Endothelial cell of umbilical vein (primary cell): ENCODE data around the gene GJA10. TPM values are rescaled to one million over a fixed set of nuclear protein-coding genes. Genes with fewer than 3 reads are reported as not detected.

ENCODE experiments used
- BruUV-seq: library from RNA; stranded (reverse); fragments of 400-500 nt; replicated peaks from 2 replicates; lab custom pipeline; 2021; lab: Mats Ljungman, UMichigan
- CTCF ChIA-PET: fragments of 300-600, 350-600 bp; sonication (Branson Sonifier 250); formaldehyde crosslinking; loops from one replicate; lab custom pipeline; 2021; ENCODE audit warnings: antibody characterized with exemption, inconsistent platforms; lab: Charles Lee
- POLR2A ChIA-PET: fragments of 300-600, 350-600 bp; sonication (Branson Sonifier 250); formaldehyde crosslinking; loops from one replicate; lab custom pipeline; 2021; ENCODE audit warnings: antibody characterized with exemption, inconsistent platforms; lab: Charles Lee
- DNase-seq: peaks from one replicate; pipeline ENCODE4 v3.0.0-alpha.2; 2011; ENCODE audit warnings: low read depth, low spot score
- FAIRE-seq: peaks from 2 replicates; lab custom pipeline; 2011; peaks lifted over from hg19 to GRCh38; lab: Jason Lieb, UNC
- H2AFZ ChIP-seq: 2 replicates; pipeline ENCODE4 v1.6.0; 2012; ENCODE audit warnings: low read depth, low read length, control low read depth, inconsistent platforms
- H3K27ac ChIP-seq: 2 replicates; pipeline ENCODE4 v1.5.1; 2011; ENCODE audit warnings: low read depth, mild to moderate bottlenecking, control low read depth, low read length, moderate library complexity; ENCODE audit not compliant: insufficient read depth
- H3K27me3 ChIP-seq, 2 experiments: 2 replicates each; pipeline versions ENCODE4 v1.6.0 to v1.6.1; 2011; ENCODE audit warnings: low read length in 2 of 2, mixed read lengths in 1 of 2; ENCODE audit not compliant: control insufficient read depth in 2 of 2, insufficient read depth in 2 of 2
- H3K36me3 ChIP-seq, 2 experiments: 2 replicates in 1 of 2; 3 replicates in 1 of 2; pipeline ENCODE4 v1.5.1; 2011; ENCODE audit warnings: low read length in 2 of 2, mild to moderate bottlenecking in 1 of 2, moderate library complexity in 1 of 2; ENCODE audit not compliant: control insufficient read depth in 2 of 2, insufficient read depth in 2 of 2; ENCODE audit errors: extremely low read depth in 1 of 2
- H3K4me1 ChIP-seq: 3 replicates; pipeline ENCODE4 v1.5.1; 2011; ENCODE audit warnings: mild to moderate bottlenecking, low read length; ENCODE audit not compliant: control insufficient read depth, insufficient read depth; ENCODE audit errors: extremely low read depth
- H3K4me2 ChIP-seq: 2 replicates; pipeline ENCODE4 v1.6.1; 2011; ENCODE audit warnings: low read length, control low read depth, mixed read lengths; ENCODE audit not compliant: insufficient read depth
- H3K4me3 ChIP-seq, 3 experiments: fragments of 200-600 bp in 1 of 3; sonication (generic), shearing (Covaris generic) in 1 of 3; replicated peaks in 1 of 3; 2 replicates each; pipeline ENCODE4 v1.5.1; 2011 to 2016; ENCODE audit warnings: control low read depth in 3 of 3, low read length in 3 of 3, mild to moderate bottlenecking in 2 of 3, inconsistent platforms in 1 of 3, low read depth in 1 of 3, moderate library complexity in 1 of 3; ENCODE audit not compliant: insufficient read depth in 1 of 3
- H3K79me2 ChIP-seq: 2 replicates; pipeline ENCODE4 v1.6.0; 2012; ENCODE audit warnings: low read length, inconsistent platforms; ENCODE audit not compliant: control insufficient read depth, insufficient read depth
- H3K9ac ChIP-seq: replicated peaks from 2 replicates; pipeline ENCODE3; 2011; ENCODE audit warnings: low read length, control low read depth; ENCODE audit not compliant: insufficient read depth; ENCODE audit errors: extremely low read depth
- H3K9me1 ChIP-seq: replicated peaks from 3 replicates; pipeline ENCODE4 v1.6.0; 2011; ENCODE audit warnings: mild to moderate bottlenecking, low read length; ENCODE audit not compliant: control insufficient read depth, insufficient read depth; ENCODE audit errors: extremely low read depth
- H3K9me3 ChIP-seq: replicated peaks from 2 replicates; pipeline ENCODE4 v1.5.1; 2012; ENCODE audit warnings: low read length, inconsistent platforms; ENCODE audit not compliant: control insufficient read depth, insufficient read depth
- H4K20me1 ChIP-seq: replicated peaks from 2 replicates; pipeline ENCODE3; 2011; ENCODE audit warnings: mild to moderate bottlenecking, low read length; ENCODE audit not compliant: control insufficient read depth, insufficient read depth; ENCODE audit errors: extremely low read depth
- EZH2 ChIP-seq: IDR thresholded peaks from 2 replicates; pipeline ENCODE4 v1.6.1; 2012; ENCODE audit warnings: borderline replicate concordance, low read depth, mild to moderate bottlenecking, moderate library complexity, low read length, inconsistent platforms; ENCODE audit not compliant: severe bottlenecking
- FOS ChIP-seq: IDR thresholded peaks from 2 replicates; pipeline ENCODE4 v1.6.1; 2011; ENCODE audit warnings: mild to moderate bottlenecking, low read length, moderate library complexity, borderline replicate concordance; ENCODE audit not compliant: insufficient read depth
- GATA2 ChIP-seq: IDR thresholded peaks from 2 replicates; pipeline ENCODE4 v1.7.0; 2011; ENCODE audit warnings: low read depth, mild to moderate bottlenecking, moderate library complexity, mixed read lengths, low read length; ENCODE audit not compliant: insufficient read length, insufficient read depth
- JUN ChIP-seq: IDR thresholded peaks from 2 replicates; pipeline ENCODE4 v1.6.1; 2011; ENCODE audit warnings: borderline replicate concordance, low read depth; ENCODE audit not compliant: insufficient read length, insufficient read depth
- MYC ChIP-seq: IDR thresholded peaks from one replicate; pipeline ENCODE4 v1.6.1; 2011; ENCODE audit warnings: mild to moderate bottlenecking, low read depth, low read length
- POLR2A ChIP-seq: IDR thresholded peaks from 2 replicates; pipeline ENCODE4 v1.6.1; 2012; ENCODE audit warnings: low read depth, mild to moderate bottlenecking, control low read depth, low read length
- POLR2AphosphoS5 ChIP-seq: IDR thresholded peaks from 2 replicates; pipeline ENCODE4 v1.6.1; 2012; ENCODE audit warnings: low read depth, mild to moderate bottlenecking, control low read depth, low read length, moderate library complexity; ENCODE audit not compliant: insufficient read depth
- dilution Hi-C: fragments of 300-500 bp; cut with MboI; formaldehyde crosslinking; loops from one replicate; pipeline ENCODE4 v1.15.0; 2019; ENCODE audit warnings: low sequenced_read_pairs; ENCODE audit not compliant: extremely low pct_ligation_motif_present
- intact Hi-C: fragments of 100-400 bp; cut with micrococcal nuclease; formaldehyde crosslinking; loops from one replicate; pipeline ENCODE4 v1.10.0; 2022
- polyA plus RNA-seq, 4 experiments: library from polyadenylated mRNA; depleted of rRNA in 3 of 4; stranded (reverse) in 3 of 4; unstranded in 1 of 4; fragments of >200 nt; gene quantifications; 2 replicates each; pipeline versions ENCODE4 v1.2.1 to v1.2.3, GENCODE V29; 2011 to 2012; ENCODE audit warnings: missing spikeins in 1 of 4
- total RNA-seq: library from RNA; stranded (reverse); gene quantifications from 2 replicates; pipeline ENCODE4 v1.2.3, GENCODE V29; 2021
- TF ChIP-seq, protein P1 (sequence below), 2 donors: IDR thresholded peaks; 1 replicate in 1 of 2; 2 replicates in 1 of 2; pipeline ENCODE4 v1.5.1; 2011; ENCODE audit warnings: low read length in 2 of 2, mild to moderate bottlenecking in 2 of 2, moderate library complexity in 2 of 2, control low read depth in 1 of 2, inconsistent platforms in 1 of 2, low read depth in 1 of 2; ENCODE audit not compliant: insufficient read depth in 1 of 2; ENCODE audit errors: extremely low read depth in 1 of 2
- TF ChIP-seq, protein P2 (sequence below): IDR thresholded peaks from 2 replicates; pipeline ENCODE4 v1.6.1; 2011; ENCODE audit not compliant: insufficient read depth, insufficient read length

GJA10 gene
- total and polyA plus RNA-seq, 2 donors (not counting 3 experiments of a cell fraction or from before 2014, with no cell fraction given): not detected

DNA sequence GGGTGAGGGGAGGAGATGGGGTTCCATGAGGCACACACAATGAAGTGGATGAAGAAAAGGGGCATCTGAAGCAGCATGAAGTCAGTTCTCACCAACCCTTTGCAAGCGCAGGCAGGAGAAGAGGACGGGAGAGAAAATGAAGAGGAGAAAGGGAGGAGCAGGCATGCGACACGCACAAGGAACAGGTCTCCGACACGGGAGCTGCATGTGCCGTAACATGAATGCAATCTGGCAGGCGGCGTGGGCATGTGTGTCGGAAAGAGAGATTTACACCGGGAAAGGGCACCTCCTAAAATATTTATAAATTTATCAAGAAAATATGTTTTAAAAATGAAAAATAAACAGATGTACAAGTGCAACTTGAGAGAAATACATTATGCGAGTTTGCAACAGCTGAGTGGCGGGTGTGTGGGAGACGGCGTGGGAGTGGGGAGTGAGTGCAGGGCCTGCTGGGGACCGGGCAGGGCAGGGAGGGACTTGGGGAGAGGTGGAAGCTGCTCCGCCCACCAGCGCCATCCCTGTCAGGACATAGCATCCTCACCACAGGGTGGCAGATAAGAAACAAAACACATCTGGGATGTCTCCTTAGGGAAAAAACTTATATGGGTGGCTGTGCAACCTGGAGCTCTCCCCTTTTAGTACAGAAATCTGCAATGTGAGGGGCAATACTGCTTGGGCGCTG, 40.6 kb downstream of the GJA10 start:
- Histone ChIP-seq H3K27ac (no peak overlapping the region), H4K20me1 (no peaks in the 10 kb centered on the region), H3K9me1 (no peaks in the 10 kb centered on the region), H3K4me3 (no peak overlapping the region), H3K27me3 (no peaks in the 10 kb centered on the region), H3K4me2 (no peak overlapping the region), H3K79me2 (no peaks in the 10 kb centered on the region), H3K36me3 (no peaks in the 10 kb centered on the region), H3K9me3 (no peaks in the 10 kb centered on the region), H3K4me1 (no peaks in the 10 kb centered on the region), H3K9ac (no peak overlapping the region), H2AFZ (no peak overlapping the region)
- CTCF ChIA-PET: interaction anchor here (0.8 kb wide), 1 partner anchor 544 kb away, joined by 3 read pairs; no protein-coding TSS in a partner anchor
- DNase-seq: no peak
- dilution Hi-C loops (no loop called here), intact Hi-C loops (no loop called here)
- BruUV-seq: no TSS peak
- POLR2A ChIA-PET: no interaction called here
- FAIRE-seq: no peak
- TF ChIP-seq POLR2A (no peak), EZH2 (no peak), FOS (no peak), GATA2 (no peak), JUN (no peak), POLR2AphosphoS5 (no peak), MYC (no peak)
- TF ChIP-seq, protein P1, sequence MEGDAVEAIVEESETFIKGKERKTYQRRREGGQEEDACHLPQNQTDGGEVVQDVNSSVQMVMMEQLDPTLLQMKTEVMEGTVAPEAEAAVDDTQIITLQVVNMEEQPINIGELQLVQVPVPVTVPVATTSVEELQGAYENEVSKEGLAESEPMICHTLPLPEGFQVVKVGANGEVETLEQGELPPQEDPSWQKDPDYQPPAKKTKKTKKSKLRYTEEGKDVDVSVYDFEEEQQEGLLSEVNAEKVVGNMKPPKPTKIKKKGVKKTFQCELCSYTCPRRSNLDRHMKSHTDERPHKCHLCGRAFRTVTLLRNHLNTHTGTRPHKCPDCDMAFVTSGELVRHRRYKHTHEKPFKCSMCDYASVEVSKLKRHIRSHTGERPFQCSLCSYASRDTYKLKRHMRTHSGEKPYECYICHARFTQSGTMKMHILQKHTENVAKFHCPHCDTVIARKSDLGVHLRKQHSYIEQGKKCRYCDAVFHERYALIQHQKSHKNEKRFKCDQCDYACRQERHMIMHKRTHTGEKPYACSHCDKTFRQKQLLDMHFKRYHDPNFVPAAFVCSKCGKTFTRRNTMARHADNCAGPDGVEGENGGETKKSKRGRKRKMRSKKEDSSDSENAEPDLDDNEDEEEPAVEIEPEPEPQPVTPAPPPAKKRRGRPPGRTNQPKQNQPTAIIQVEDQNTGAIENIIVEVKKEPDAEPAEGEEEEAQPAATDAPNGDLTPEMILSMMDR (IDR thresholded peaks at IDR 0.05; ENCODE audit: extremely low read depth in 1 of 2, insufficient read depth in 1 of 2, low read depth in 1 of 2, low read length in 2 of 2): no peak
- TF ChIP-seq, protein P2, sequence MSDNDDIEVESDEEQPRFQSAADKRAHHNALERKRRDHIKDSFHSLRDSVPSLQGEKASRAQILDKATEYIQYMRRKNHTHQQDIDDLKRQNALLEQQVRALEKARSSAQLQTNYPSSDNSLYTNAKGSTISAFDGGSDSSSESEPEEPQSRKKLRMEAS: no peak
